Measurements from ENCODE around the gene C1QTNF7. TPM values are rescaled to one million over a fixed set of nuclear protein-coding genes. Genes with fewer than 3 reads are reported as not detected.

C1QTNF7 gene
- total RNA-seq, 1 experiment from 2014 or later: not detected

GRCh38 chr4:15481961-15482745 lies 54.3 kb downstream of the C1QTNF7 start:
- no peak overlapping the region for H3K4me3 ChIP-seq
- DNase-seq (ENCODE audit: low read depth in 1 of 2, low spot score in 2 of 2): no peak

GRCh38 chr4:15482842-15483241 lies 55.0 kb downstream of the C1QTNF7 start:
- H3K4me1 ChIP-seq (replicated peaks): peaks cover 10% of the 10 kb centered on the region; the same call in 1 of the 2 replicates
- no peak for DNase-seq (ENCODE audit: low read depth in 1 of 2, low spot score in 2 of 2)
- no peaks in the 10 kb centered on the region for H3K27me3 ChIP-seq (replicated peaks)
- no peak overlapping the region for H3K4me3 ChIP-seq
- no peak overlapping the region for H3K27ac ChIP-seq
- no peaks in the 10 kb centered on the region for H3K9me3 ChIP-seq (replicated peaks)
- no peaks in the 10 kb centered on the region for H3K36me3 ChIP-seq

More at GRCh38 chr4:15481961-15482745, 54.3 kb downstream of the C1QTNF7 start:
- H3K9me3 ChIP-seq (replicated peaks): no peaks in the 10 kb centered on the region
- no peaks in the 10 kb centered on the region for H3K27me3 ChIP-seq (replicated peaks)
- peaks cover 10% of the 10 kb centered on the region; the same call in 1 of the 2 replicates for H3K4me1 ChIP-seq (replicated peaks)
- H3K36me3 ChIP-seq: no peaks in the 10 kb centered on the region
- no peak overlapping the region for H3K27ac ChIP-seq

- no peak overlapping the region for H3K27ac ChIP-seq
- H3K4me3 ChIP-seq: no peak overlapping the region
- no peaks in the 10 kb centered on the region for H3K36me3 ChIP-seq
- no peak for DNase-seq (ENCODE audit: low read depth in 1 of 2, low spot score in 2 of 2)
- H3K4me1 ChIP-seq (replicated peaks): 0 out of 2 replicates have a peak, but pooled peaks cover 6% of the 10 kb centered on the region
- no peaks in the 10 kb centered on the region for H3K27me3 ChIP-seq (replicated peaks)
- H3K9me3 ChIP-seq (replicated peaks): no peaks in the 10 kb centered on the region
Observed at GRCh38 chr4:15488136-15488535, 60.3 kb downstream of the C1QTNF7 start.

- Histone ChIP-seq H3K36me3 (no peaks in the 10 kb centered on the region), H3K27ac (no peak overlapping the region)
- peak in 1 of 2 experiments; percentile 23 for DNase-seq (ENCODE audit: low read depth in 1 of 2, low spot score in 2 of 2)
Observed at GRCh38 chr4:15488658-15489470, 61.0 kb downstream of the C1QTNF7 start.

GRCh38 chr4:15489551-15489950 lies 61.7 kb downstream of the C1QTNF7 start:
- H3K27ac ChIP-seq: no peak overlapping the region
- no peaks in the 10 kb centered on the region for H3K9me3 ChIP-seq (replicated peaks)
- DNase-seq (ENCODE audit: low read depth in 1 of 2, low spot score in 2 of 2): no peak
- 0 out of 2 replicates have a peak, but pooled peaks cover 6% of the 10 kb centered on the region for H3K4me1 ChIP-seq (replicated peaks)
- H3K27me3 ChIP-seq (replicated peaks): no peaks in the 10 kb centered on the region
- no peak overlapping the region for H3K4me3 ChIP-seq
- H3K36me3 ChIP-seq: no peaks in the 10 kb centered on the region

More at GRCh38 chr4:15488658-15489470, 61.0 kb downstream of the C1QTNF7 start:
- no peaks in the 10 kb centered on the region for H3K9me3 ChIP-seq (replicated peaks)
- no peak overlapping the region for H3K4me3 ChIP-seq
- no peaks in the 10 kb centered on the region for H3K27me3 ChIP-seq (replicated peaks)
- H3K4me1 ChIP-seq (replicated peaks): 0 out of 2 replicates have a peak, but pooled peaks cover 6% of the 10 kb centered on the region

GRCh38 chr4:15493411-15493810 lies 65.6 kb downstream of the C1QTNF7 start:
- H3K27me3 ChIP-seq (replicated peaks): no peaks in the 10 kb centered on the region
- H3K4me3 ChIP-seq: no peak overlapping the region
- H3K36me3 ChIP-seq: no peaks in the 10 kb centered on the region
- H3K27ac ChIP-seq: no peak overlapping the region
- H3K9me3 ChIP-seq (replicated peaks): no peaks in the 10 kb centered on the region
- 0 out of 2 replicates have a peak, but pooled peaks cover 6% of the 10 kb centered on the region for H3K4me1 ChIP-seq (replicated peaks)
- DNase-seq (ENCODE audit: low read depth in 1 of 2, low spot score in 2 of 2): no peak

GRCh38 chr4:15495621-15496020 lies 67.8 kb downstream of the C1QTNF7 start:
- H3K27ac ChIP-seq: no peak overlapping the region
- H3K27me3 ChIP-seq (replicated peaks): no peaks in the 10 kb centered on the region
- no peak for DNase-seq (ENCODE audit: low read depth in 1 of 2, low spot score in 2 of 2)
- H3K36me3 ChIP-seq: no peaks in the 10 kb centered on the region
- no peak overlapping the region for H3K4me3 ChIP-seq
- no peaks in the 10 kb centered on the region for H3K4me1 ChIP-seq (replicated peaks)
- H3K9me3 ChIP-seq (replicated peaks): no peaks in the 10 kb centered on the region

Other genes with a start within 250 kb of the C1QTNF7 start
- gene CC2D2A, start 41.8 kb downstream of the C1QTNF7 start, total RNA-seq (2014; rRNA removed; shearing (Covaris generic)): 3.9 and 7.7 TPM in 2 replicates
- gene FBXL5, start 227.3 kb downstream of the C1QTNF7 start, total RNA-seq (2014; rRNA removed; shearing (Covaris generic)): 32.2 and 44.7 TPM in 2 replicates